ENCODE results near the gene TVP23C.
"Not testable (repeated sequence)": the region's sequence is repeated elsewhere in the genome, so short reads cannot be mapped to it uniquely, and the experiment has no call there.

Gene TVP23C

GRCh38 chr17:15526292-15527218, 36.7 kb downstream of the TVP23C start:
- DNase-seq (ENCODE audit: low spot score), result peak; percentile 27

GRCh38 chr17:15524990-15525985, 38.0 kb downstream of the TVP23C start:
- not testable (repeated sequence) for DNase-seq (ENCODE audit: low spot score)

GRCh38 chr17:15516150-15516549, 47.1 kb downstream of the TVP23C start:
- DNase-seq (ENCODE audit: low spot score), result no peak

GRCh38 chr17:15514469-15514868, 48.8 kb downstream of the TVP23C start:
- DNase-seq (ENCODE audit: low spot score), result no peak

GRCh38 chr17:15513856-15514459, 49.3 kb downstream of the TVP23C start:
- DNase-seq (ENCODE audit: low spot score), result no peak

- no peak for DNase-seq (ENCODE audit: low spot score)
Observed at GRCh38 chr17:15513058-15513791, 50.1 kb downstream of the TVP23C start.

GRCh38 chr17:15512071-15512709, 51.1 kb downstream of the TVP23C start:
- DNase-seq (ENCODE audit: low spot score), result no peak

- DNase-seq (ENCODE audit: low spot score), result no peak
Observed at GRCh38 chr17:15511142-15511541, 52.1 kb downstream of the TVP23C start.

- DNase-seq (ENCODE audit: low spot score), result no peak
Observed at GRCh38 chr17:15510361-15510760, 52.9 kb downstream of the TVP23C start.

- DNase-seq (ENCODE audit: low spot score), result no peak
Observed at GRCh38 chr17:15509095-15509494, 54.2 kb downstream of the TVP23C start.

- no peak for DNase-seq (ENCODE audit: low spot score)
Observed at GRCh38 chr17:15508466-15508865, 54.8 kb downstream of the TVP23C start.

- no peak for DNase-seq (ENCODE audit: low spot score)
Observed at GRCh38 chr17:15507896-15508295, 55.4 kb downstream of the TVP23C start.

GRCh38 chr17:15507001-15507400, 56.3 kb downstream of the TVP23C start:
- DNase-seq (ENCODE audit: low spot score), result no peak

GRCh38 chr17:15505708-15506107, 57.6 kb downstream of the TVP23C start:
- not testable (repeated sequence) for DNase-seq (ENCODE audit: low spot score)

- DNase-seq (ENCODE audit: low spot score), result no peak
Observed at GRCh38 chr17:15503731-15504130, 59.6 kb downstream of the TVP23C start.

- peak; percentile 75 for DNase-seq (ENCODE audit: low spot score)
Observed at GRCh38 chr17:15502369-15503112, 60.7 kb downstream of the TVP23C start.

- DNase-seq (ENCODE audit: low spot score), result no peak
Observed at GRCh38 chr17:15501793-15502192, 61.5 kb downstream of the TVP23C start.

GRCh38 chr17:15501282-15501681, 62.0 kb downstream of the TVP23C start:
- DNase-seq (ENCODE audit: low spot score), result no peak

- peak; percentile 4 for DNase-seq (ENCODE audit: low spot score)
Observed at GRCh38 chr17:15498107-15498506, 65.2 kb downstream of the TVP23C start.
